ENCODE results near the gene NLRP10. TPM values are rescaled to one million over a fixed set of nuclear protein-coding genes. Genes with fewer than 3 reads are reported as not detected.

Gene NLRP10
- total and polyA plus RNA-seq, 2 of the 13 experiments (the other 11 are each of a cell fraction or from before 2014, with no cell fraction given): not detected

DNA sequence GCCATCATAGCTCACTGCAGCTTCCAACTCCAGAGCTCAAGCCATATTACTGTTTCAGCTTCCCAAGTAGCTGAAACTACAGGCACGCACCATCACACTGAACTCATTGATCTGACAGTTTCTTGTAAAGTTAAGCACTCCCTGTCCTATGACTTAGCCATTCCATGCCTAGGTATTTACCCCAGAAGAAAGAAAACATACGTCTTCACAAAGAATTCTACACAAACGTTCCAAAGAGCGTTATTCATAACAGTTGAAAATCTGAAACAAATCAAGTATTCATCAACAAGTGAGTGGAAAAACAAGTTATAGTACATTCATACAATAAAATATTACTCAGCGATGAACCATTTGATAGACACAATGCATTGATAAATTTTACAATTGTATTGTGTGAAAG is 7.8 kb upstream of the NLRP10 start:
- BruUV-seq (replicated peaks): no TSS peak
- no peak overlapping the region for H3K9ac ChIP-seq (ENCODE audit: insufficient read depth, low read depth, low read length)
- no peak for ATAC-seq
- no peaks in the 10 kb centered on the region for H3K79me2 ChIP-seq (ENCODE audit: insufficient read depth, low read length)
- no peak overlapping the region for H3K4me2 ChIP-seq (ENCODE audit: low read depth, low read length)
- H3K27me3 ChIP-seq (ENCODE audit: control insufficient read depth in 1 of 2, insufficient read depth in 2 of 2, low read length in 2 of 2): no peaks in the 10 kb centered on the region
- DNase-seq (ENCODE audit: low spot score): no peak
- H2AFZ ChIP-seq (ENCODE audit: low read length): no peak overlapping the region
- in situ Hi-C loops (cut with HindIII; ENCODE audit: extremely low pct_ligation_motif_present, low pct_unique_long_range_greater_than_20kb): no loop called here
- TF ChIP-seq, protein P1, sequence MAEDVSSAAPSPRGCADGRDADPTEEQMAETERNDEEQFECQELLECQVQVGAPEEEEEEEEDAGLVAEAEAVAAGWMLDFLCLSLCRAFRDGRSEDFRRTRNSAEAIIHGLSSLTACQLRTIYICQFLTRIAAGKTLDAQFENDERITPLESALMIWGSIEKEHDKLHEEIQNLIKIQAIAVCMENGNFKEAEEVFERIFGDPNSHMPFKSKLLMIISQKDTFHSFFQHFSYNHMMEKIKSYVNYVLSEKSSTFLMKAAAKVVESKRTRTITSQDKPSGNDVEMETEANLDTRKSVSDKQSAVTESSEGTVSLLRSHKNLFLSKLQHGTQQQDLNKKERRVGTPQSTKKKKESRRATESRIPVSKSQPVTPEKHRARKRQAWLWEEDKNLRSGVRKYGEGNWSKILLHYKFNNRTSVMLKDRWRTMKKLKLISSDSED (CRISPR knock-in tag; IDR thresholded peaks at IDR 0.05): no peak
- TF ChIP-seq ZNF724P (CRISPR knock-in tag; IDR thresholded peaks at IDR 0.05; ENCODE audit: borderline replicate concordance): no peak
- no peaks in the 10 kb centered on the region for H3K4me1 ChIP-seq (ENCODE audit: insufficient read depth, low read length)
- H3K36me3 ChIP-seq (replicated peaks in 1 of 2; ENCODE audit: control insufficient read depth in 1 of 2, insufficient read depth in 2 of 2, low read length in 2 of 2): no peaks in the 10 kb centered on the region
- H4K20me1 ChIP-seq (ENCODE audit: insufficient read depth, low read length): no peaks in the 10 kb centered on the region
- intact Hi-C loops (cut with micrococcal nuclease; ENCODE audit: unreplicated experiment): no loop called here
- CTCF ChIA-PET (ENCODE audit: low intra/inter-chr PET ratio, low total read pairs): no interaction called here
- WGBS (ENCODE audit: low lambda C conversion rate): under 1% methylated on average over 5 of the region's 5 CpGs
- no peak overlapping the region for H3K4me3 ChIP-seq (replicated peaks in 1 of 3; ENCODE audit: insufficient read depth in 1 of 3, low read depth in 2 of 3, low read length in 3 of 3)
- POLR2A ChIA-PET: no interaction called here
- H3K27ac ChIP-seq (ENCODE audit: extremely low read length, insufficient read depth, low read length): no peak overlapping the region
- no peaks in the 10 kb centered on the region for H3K9me3 ChIP-seq (ENCODE audit: low read length)
- no peak for FAIRE-seq

- H3K9me3 ChIP-seq (ENCODE audit: low read length): no peaks in the 10 kb centered on the region
- BruUV-seq (replicated peaks): no TSS peak
- no peak overlapping the region for H3K4me2 ChIP-seq (ENCODE audit: low read depth, low read length)
- intact Hi-C loops (cut with micrococcal nuclease; ENCODE audit: unreplicated experiment): no loop called here
- H3K27ac ChIP-seq (ENCODE audit: extremely low read length, insufficient read depth, low read length): no peak overlapping the region
- H3K4me1 ChIP-seq (ENCODE audit: insufficient read depth, low read length): no peaks in the 10 kb centered on the region
- no peaks in the 10 kb centered on the region for H4K20me1 ChIP-seq (ENCODE audit: insufficient read depth, low read length)
- H3K79me2 ChIP-seq (ENCODE audit: insufficient read depth, low read length): no peaks in the 10 kb centered on the region
- H2AFZ ChIP-seq (ENCODE audit: low read length): no peak overlapping the region
- no peaks in the 10 kb centered on the region for H3K27me3 ChIP-seq (ENCODE audit: control insufficient read depth in 1 of 2, insufficient read depth in 2 of 2, low read length in 2 of 2)
- FAIRE-seq (no peak), DNase-seq (ENCODE audit: low spot score) (no peak), ATAC-seq (no peak)
- no peak overlapping the region for H3K4me3 ChIP-seq (replicated peaks in 1 of 3; ENCODE audit: insufficient read depth in 1 of 3, low read depth in 2 of 3, low read length in 3 of 3)
- in situ Hi-C loops (cut with HindIII; ENCODE audit: extremely low pct_ligation_motif_present, low pct_unique_long_range_greater_than_20kb): no loop called here
- ChIA-PET POLR2A (no interaction called here), CTCF (ENCODE audit: low intra/inter-chr PET ratio, low total read pairs) (no interaction called here)
- TF ChIP-seq MTERF4 (CRISPR knock-in tag; IDR thresholded peaks at IDR 0.05) (no peak), ARHGAP35 (CRISPR knock-in tag; IDR thresholded peaks at IDR 0.05; ENCODE audit: borderline replicate concordance) (no peak), ZNF251 (CRISPR knock-in tag; IDR thresholded peaks at IDR 0.05) (no peak), PAF1 (CRISPR knock-in tag; IDR thresholded peaks at IDR 0.05) (no peak), ZFP36L2 (CRISPR knock-in tag; IDR thresholded peaks at IDR 0.05) (no peak), PHB2 (IDR thresholded peaks at IDR 0.05; ENCODE audit: partially characterized antibody) (no peak), EED (CRISPR knock-in tag; IDR thresholded peaks at IDR 0.05) (no peak)
- TF ChIP-seq, protein P2, sequence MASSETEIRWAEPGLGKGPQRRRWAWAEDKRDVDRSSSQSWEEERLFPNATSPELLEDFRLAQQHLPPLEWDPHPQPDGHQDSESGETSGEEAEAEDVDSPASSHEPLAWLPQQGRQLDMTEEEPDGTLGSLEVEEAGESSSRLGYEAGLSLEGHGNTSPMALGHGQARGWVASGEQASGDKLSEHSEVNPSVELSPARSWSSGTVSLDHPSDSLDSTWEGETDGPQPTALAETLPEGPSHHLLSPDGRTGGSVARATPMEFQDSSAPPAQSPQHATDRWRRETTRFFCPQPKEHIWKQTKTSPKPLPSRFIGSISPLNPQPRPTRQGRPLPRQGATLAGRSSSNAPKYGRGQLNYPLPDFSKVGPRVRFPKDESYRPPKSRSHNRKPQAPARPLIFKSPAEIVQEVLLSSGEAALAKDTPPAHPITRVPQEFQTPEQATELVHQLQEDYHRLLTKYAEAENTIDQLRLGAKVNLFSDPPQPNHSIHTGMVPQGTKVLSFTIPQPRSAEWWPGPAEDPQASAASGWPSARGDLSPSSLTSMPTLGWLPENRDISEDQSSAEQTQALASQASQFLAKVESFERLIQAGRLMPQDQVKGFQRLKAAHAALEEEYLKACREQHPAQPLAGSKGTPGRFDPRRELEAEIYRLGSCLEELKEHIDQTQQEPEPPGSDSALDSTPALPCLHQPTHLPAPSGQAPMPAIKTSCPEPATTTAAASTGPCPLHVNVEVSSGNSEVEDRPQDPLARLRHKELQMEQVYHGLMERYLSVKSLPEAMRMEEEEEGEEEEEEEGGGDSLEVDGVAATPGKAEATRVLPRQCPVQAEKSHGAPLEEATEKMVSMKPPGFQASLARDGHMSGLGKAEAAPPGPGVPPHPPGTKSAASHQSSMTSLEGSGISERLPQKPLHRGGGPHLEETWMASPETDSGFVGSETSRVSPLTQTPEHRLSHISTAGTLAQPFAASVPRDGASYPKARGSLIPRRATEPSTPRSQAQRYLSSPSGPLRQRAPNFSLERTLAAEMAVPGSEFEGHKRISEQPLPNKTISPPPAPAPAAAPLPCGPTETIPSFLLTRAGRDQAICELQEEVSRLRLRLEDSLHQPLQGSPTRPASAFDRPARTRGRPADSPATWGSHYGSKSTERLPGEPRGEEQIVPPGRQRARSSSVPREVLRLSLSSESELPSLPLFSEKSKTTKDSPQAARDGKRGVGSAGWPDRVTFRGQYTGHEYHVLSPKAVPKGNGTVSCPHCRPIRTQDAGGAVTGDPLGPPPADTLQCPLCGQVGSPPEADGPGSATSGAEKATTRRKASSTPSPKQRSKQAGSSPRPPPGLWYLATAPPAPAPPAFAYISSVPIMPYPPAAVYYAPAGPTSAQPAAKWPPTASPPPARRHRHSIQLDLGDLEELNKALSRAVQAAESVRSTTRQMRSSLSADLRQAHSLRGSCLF (CRISPR knock-in tag; IDR thresholded peaks at IDR 0.05; ENCODE audit: borderline replicate concordance): no peak
- no peak overlapping the region for H3K9ac ChIP-seq (ENCODE audit: insufficient read depth, low read depth, low read length)
- no peaks in the 10 kb centered on the region for H3K36me3 ChIP-seq (replicated peaks in 1 of 2; ENCODE audit: control insufficient read depth in 1 of 2, insufficient read depth in 2 of 2, low read length in 2 of 2)
These were observed 6.6 kb upstream of the NLRP10 start for GRCh38 chr11:7971846-7972245.
